COR-L47 (cell line): ENCODE measurements around the gene B3GLCT.

ENCODE experiments used
- DNase-seq: peaks from one replicate; lab custom pipeline; 2025; lab: John Stamatoyannopoulos, UW

Gene B3GLCT

DNA sequence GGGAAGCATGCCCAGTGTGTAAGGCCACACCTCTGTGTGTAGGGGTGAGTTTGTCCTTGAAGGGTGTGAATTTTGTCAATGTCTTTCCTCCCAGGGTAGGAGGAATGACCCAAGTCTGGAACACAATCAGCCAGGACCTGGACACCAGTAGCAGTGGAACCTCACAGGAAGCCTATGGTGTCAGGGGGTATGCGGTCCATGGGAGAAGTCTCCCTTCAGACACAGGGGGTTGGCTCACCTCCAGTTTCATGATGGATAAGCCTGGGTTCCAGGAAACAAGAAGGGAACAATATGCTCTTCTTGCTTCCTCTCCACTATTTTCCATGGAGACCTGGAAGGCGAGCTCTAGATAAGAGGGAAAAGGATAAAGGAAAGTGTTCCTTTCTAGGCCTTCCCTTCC, 23.9 kb downstream of the B3GLCT start:
- no peak for DNase-seq

- no peak for DNase-seq
These were observed 24.4 kb downstream of the B3GLCT start for GRCh38 chr13:31224174-31224669.

DNA sequence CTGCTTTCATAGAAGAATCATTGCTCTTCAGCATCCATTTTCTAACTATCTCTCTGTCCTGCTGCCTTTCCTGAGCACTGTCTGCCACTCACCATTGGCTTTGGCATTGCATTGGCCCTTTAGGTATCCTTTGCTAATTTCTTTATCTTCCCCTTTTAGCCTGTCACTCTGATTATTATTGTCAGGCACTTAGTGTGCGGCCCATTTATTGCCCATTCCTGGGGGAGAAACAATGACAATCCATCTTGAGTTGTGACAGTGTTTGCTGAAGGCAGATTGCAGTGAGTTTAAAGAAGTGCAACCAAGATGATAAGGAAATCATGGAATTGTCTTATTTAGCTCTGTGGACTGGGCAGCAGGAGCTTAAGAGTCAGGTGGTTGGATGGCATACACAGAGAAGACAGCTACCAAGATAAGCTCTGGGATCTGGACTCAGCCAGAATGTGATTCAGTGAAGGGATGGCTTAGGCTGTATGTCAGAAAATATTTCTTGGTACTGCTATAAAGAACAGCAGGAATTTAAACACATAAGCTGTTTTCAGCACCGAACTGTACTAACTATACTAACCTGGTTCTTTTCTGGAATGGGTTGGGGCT, 25.3 kb downstream of the B3GLCT start:
- DNase-seq = no peak

- no peak for DNase-seq
These were observed 26.4 kb downstream of the B3GLCT start for GRCh38 chr13:31225998-31226675.

- no peak for DNase-seq
These were observed 27.3 kb downstream of the B3GLCT start for GRCh38 chr13:31227063-31227462.

GRCh38 chr13:31227870-31228269, 28.1 kb downstream of the B3GLCT start:
- DNase-seq = no peak

DNA sequence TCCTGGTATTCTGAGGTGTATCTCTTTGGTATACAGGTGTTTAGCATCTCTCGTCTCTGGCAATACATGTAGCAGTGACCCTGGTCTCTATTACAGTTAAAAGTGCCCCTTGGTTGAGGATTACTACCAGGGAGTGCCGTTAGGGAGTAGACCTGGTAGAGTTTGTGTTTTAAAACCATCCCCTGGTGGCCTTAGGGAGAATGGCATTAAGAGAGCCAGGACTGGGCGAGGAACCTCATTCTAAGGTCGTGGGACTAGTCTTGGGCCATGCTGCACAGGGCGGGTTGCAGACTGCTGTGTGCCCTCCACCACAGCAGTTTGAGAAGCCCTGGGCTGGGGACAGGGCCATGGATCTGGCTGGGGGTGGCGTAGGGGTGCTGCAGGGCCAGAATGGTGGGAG, 35.0 kb downstream of the B3GLCT start:
- DNase-seq = no peak

DNA sequence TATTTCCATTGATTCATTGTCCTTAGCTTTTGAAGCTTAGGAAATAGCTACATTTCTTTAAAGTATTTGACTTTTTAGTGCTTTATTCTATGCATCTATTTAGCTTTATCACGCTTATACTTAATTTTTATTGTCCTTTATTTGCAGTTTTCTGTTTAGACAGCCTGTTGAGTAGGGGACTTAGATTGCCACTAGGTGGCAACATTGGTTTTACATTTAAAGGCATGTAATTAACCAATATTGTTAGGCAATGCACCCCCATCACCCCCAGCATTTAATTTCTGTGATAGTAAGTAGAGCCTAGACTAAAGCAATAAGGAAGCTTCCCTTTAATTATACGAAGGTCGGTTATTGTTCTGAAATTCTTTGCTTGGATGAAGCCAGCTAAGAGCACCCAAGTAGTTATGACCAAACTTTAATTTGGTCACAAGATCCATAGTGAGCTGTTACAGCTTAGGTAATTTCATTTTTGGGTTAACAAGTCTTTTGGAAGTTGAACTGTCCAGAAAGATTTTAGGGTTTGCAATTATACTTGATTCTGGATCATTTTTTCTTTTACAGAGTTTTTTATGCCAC, 36.5 kb downstream of the B3GLCT start:
- DNase-seq = peak; percentile 69

GRCh38 chr13:31240921-31241320, 41.1 kb downstream of the B3GLCT start:
- DNase-seq = no peak

DNA sequence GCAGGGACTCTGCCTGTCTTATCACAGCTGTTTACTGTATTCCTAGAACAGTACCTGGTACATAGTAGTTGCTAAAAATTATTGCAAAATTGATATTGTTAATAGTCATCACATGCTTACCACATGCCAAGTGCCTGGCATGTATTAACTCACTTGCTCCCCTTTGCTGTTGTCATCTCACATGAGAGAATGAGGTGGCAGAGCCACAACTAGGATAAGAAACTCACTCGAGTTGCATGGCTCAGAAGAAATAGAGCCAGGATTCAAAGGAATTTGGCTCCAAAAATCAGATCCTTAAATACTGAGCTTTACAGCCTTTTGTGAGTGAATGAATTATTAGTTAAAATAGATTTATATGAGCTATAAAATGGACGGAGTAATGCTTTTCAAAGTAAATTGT, 42.6 kb downstream of the B3GLCT start:
- DNase-seq = no peak

DNA sequence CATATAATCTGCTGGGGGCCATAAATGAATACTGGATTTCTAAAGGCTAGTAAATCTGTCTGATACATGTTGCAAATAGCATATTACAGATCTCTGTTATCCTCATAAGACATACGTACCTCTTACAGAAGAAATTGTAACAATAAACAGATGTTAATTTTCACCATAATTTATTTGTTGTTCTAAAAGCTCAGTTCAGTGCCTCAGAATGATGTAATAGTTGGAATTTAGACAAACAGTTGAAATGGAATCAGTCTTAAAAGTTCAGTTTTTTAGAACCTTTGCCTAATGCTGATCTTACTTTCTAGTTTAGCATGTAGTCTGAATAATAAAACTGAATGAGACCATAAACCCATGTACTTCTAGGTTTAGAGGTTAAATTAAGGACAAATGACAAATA, 43.1 kb downstream of the B3GLCT start:
- DNase-seq = no peak

- no peak for DNase-seq
These were observed 46.0 kb downstream of the B3GLCT start for GRCh38 chr13:31245598-31246373.

- DNase-seq = no peak
These were observed 47.1 kb downstream of the B3GLCT start for GRCh38 chr13:31246918-31247317.

DNA sequence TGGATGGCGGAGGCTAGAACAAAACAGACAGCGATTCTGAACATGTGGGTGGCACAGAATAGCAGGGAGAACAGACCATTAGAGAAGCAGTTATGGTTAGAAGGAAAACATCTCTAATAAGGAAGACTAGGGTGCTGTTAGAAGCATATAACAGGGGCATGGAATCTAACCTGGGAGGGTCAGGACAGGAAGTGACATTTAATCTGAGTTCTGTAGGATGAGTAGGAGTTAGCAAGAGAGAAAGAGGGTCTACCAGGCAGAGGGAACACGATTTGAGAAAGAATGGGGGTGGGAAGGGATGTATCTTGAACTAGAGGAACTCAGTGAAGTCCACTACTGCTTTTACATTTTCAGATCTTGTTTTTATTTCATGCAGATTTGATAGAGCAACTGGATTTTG, 48.6 kb downstream of the B3GLCT start:
- DNase-seq = no peak

DNA sequence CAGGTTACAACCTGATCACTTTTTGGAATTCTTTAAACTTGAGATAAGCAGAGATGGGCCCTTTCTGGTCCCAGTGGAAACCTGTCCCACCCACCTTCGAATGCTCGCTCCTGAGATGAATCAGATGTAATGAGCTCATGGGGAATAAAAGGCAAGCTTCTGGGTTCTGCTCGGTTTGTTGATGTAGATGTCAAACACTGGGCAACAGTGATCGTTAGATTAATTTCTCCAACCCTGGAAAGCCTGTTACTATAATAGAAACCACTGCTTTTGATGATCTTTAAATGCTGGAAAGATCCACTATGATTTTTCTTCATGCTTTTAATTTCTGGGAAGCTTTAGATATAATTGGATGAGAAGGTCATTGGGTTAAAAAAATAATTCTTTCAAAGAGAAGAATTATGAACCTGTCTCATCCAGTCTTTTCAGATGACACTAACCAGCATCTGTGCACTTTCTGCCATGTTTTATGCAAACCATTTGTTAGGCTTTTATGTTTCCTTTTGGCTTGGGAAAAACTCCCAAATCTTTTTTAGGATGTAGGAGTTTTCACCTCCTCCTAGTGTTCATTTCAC, 49.3 kb downstream of the B3GLCT start:
- no peak for DNase-seq

DNA sequence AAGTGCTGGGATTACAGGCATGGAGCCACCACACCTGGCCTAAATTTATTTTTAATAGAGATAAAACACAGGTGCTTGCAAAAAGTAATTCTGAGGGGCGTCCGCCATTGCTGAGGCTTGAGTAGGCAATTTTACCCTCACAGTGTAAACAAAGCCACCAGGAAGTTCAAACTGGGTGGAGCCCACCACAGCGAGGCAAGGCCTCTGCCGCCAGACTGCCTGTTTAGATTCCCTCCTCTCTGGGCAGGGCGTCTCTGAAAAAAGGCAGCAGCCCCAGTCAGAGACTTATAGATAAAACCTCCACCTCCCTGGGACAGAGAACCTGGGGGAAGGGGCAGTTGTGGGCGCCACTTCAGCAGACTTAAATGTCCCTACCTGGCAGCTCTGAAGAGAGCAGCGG, 50.7 kb downstream of the B3GLCT start:
- DNase-seq = no peak

GRCh38 chr13:31261241-31261640, 61.5 kb downstream of the B3GLCT start:
- DNase-seq = no peak

DNA sequence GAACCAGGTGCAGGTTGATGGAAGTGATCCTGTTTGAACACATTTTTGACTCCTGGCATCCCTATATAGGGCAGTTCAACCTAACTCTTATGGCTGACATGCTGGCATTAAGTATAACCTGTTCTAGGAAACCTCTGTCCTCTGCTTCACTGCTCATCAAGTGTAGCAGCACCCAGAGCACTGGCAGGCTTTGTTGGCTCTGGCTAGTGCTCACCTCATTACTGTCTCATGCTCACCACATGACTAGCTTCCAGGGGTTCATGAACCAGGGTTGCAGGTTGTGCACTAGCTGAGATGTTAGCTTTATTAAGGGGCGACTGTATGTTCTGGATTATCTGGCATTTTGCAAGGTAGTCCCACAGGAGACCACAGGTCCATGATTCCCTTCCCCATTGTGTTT, 63.6 kb downstream of the B3GLCT start:
- DNase-seq = no peak

DNA sequence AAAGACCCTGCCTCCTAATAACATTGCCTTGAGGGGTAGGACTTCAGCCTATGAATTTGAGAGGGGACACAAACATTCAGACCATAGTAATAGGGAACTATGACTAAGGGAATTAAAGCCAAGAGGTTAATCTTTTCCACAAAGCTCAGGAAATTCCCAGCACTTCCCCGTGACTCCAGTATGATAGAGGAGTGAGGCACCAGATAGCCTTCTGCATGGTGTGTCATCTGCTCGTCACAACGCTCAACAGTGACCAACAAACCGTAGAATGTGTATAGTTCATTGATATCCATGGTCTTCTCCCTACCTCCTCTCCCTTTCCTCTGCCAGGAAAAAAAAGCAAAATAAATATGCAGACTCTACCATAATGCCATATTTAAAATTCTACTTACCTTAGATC, 64.4 kb downstream of the B3GLCT start:
- DNase-seq = no peak

DNA sequence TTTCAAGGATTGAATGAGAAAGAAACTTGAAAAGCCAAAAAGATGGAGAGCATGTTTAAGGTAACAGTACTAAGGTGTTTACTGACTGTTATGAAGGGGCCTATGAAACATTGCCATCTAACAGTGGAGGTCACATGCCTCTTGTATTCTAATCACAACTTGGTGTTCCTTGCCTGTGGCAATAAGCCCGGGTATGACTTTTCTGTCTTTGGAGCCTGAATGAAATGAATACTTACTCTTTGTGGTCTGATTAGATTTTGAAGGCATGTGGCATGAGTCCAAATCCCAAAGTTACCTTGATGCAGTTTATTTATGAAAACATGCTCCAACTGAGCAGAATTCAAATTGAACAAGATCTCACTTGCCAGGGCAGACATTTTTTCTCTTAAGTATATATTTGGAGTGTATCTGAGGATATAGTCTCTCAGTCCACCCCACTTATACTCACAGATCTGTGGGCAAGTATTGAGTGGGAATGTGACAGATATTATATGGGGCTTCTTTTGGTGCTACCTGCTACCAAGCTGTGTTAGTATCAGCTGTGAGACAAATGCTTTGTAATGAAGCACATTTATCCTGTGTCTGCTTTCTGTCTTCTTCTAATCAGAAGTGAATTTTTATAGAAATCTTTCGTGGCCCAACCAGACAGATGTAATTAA, 67.5 kb downstream of the B3GLCT start:
- DNase-seq = no peak

GRCh38 chr13:31274390-31274789, 74.6 kb downstream of the B3GLCT start:
- no peak for DNase-seq

GRCh38 chr13:31276421-31276820, 76.6 kb downstream of the B3GLCT start:
- DNase-seq = no peak
